Posterior cingulate gyrus (tissue), 11 donors: Measurements from ENCODE around the gene FASN.

Experiments used
- DNase-seq, 10 donors: peaks; one replicate each; pipeline versions ENCODE4 v3.0.0 to v3.0.0-alpha.2; 2020 to 2021; ENCODE audit warnings: mixed read lengths in 3 of 10
- intact Hi-C: fragments of 100-400 bp; cut with DNase I; formaldehyde crosslinking; loops from one replicate; pipeline ENCODE4 v1.15.1; 2023

The FASN gene

DNA sequence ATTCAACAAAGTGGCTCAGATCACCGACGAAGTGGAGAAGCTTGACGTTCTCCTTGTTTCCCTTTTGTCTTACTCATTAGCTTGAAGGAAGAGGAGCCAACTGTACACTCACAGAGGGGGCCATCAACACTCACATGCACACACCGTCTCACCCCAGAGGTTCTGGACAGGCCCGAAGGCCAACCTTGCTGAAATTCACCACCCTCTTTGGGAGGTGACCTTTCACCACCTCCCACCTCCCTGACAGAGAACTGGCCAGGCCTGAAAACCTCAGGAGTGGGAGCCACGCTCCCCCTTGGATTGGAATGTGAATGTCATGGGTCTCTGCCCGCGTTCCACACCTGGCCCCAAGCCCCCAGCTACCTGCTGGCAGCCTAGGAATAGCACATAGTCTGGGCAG, 62.5 kb downstream of the FASN start:
- intact Hi-C loops: no loop called here
- DNase-seq: no peak

DNA sequence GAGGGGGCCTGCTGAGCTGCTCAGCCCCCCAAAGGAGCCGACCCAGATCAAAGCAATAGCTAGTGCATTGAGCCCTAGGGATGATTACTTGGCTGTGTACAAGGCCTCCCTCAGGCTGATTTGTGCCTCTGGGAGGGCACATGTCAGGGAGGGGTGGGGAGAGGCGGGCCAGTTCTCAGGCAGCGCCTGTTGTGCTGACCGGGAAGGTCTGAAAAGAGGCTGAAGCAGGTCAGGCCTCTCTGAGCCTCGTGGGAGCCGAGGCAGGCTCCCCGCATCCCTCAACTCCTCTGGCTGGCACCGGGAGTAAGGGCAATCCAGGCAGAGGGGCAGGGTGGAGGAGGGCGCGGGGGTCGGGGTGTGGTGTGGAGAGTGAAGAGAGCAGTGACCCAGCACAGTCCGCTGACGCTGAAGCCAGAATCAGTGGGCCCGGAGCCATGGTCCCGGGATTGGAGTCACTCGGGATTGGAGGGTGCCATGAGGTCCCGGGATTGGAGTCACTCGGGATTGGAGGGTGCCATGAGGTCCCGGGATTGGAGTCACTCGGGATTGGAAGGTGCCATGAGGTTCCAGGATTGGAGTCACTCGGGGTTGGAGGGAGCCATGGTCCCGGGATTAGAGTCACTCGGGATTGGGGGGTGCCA, 63.5 kb downstream of the FASN start:
- intact Hi-C loops: loop anchor here (5.0 kb wide), 1 partner anchor 63 kb away; the partner anchor contains the start of gene FASN
- no peak for DNase-seq

DNA sequence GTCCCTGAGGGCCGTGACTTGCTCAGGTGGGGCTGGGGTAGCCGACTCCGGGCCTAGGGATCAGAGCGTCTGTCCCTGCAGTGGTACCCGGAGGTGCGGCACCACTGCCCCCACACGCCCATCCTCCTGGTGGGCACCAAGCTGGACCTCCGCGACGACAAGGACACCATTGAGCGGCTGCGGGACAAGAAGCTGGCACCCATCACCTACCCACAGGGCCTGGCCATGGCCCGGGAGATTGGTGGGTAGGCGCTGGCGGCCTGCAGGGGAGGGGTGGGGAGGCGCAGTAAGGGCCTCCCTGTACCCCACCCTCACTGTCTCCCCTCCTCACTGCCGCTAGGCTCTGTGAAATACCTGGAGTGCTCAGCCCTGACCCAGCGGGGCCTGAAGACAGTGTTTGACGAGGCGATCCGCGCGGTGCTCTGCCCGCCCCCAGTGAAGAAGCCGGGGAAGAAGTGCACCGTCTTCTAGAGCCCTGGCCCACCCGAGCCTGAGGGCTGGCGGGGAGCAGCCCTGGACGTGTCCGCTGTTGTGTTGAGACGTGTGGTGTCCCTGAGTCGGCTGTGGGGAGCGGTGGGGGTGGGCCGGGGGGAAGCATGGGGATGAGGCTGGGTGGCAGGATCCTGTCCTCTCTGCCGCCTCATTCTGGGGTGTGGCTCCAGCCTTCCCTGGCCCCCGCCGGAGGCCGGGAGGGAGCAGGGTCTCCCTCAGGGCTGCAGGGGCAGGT, 64.5 kb downstream of the FASN start:
- intact Hi-C loops: loop anchor here (5.0 kb wide), 1 partner anchor 64 kb away; the partner anchor contains the start of gene FASN
- no peak for DNase-seq

DNA sequence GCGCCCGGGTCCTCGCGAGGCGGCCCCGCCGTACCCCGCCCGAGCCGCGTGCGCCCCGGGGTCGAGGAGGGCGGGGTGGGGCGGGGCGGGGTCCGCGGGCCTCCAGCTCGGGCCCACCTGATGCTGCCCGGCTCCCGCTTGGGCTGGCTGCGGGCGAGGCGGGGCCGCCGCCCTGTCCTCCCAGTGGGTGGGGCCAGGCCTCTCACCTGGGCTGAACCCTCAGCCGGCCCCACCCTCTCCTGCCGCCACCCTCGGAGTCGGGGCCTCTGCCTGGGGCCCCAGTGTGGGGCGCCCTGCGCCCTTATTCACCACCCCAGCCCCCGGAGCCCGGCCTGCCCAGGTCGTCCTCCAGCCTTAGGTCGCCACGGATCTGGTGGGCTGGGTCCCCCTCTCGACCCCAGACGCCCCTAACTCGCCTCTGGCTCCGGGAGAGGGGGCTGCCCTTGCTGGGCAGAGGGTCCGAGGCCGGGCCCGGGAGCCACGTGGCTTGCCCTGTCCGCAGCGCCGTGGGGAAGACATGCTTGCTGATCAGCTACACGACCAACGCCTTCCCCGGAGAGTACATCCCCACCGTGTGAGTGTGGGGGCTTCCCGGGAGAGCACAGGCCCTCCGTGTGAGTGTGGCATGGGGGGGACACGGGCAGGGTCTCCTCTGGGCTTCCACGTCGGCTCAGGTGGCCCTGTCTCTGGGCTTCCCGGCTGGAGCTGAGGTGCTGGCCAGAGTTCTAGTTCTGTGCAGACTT, 66.0 kb downstream of the FASN start:
- no peak for DNase-seq
- intact Hi-C loops: loop anchor here (5.0 kb wide), 1 partner anchor 65 kb away; the partner anchor contains the start of gene FASN

DNA sequence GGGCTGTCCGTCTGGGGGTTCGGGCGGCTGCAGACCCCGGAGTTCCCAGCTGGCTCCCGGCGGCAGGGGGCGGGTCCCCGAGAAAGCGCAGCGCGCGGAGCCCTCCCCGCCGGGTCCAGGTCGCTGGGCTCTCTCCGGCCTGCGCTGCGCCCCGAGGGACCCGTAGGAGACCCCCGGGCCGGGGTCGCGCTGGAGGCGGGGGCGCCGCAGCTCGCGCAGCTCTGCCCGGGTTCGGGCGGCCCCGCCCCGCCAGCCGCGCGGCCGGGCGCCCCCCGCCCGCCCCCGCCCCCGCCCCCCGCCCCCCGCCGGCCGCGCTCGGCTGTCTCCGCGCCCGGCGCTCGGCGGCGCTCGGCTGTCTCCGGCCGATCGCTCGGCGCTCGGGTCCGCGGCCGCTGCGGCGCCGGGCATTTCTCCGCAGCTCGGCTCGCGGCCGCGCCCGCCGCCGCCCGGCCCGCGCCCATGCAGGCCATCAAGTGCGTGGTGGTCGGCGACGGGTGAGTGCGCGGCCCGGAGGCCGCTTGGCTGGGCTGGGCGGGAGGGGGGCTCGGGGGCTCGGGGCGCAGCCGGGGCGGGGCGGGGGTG, 66.6 kb downstream of the FASN start, which contains the start of gene RAC3:
Gene RAC3 (plus strand): TSS at position 376 of the 582 bp plus-strand sequence. CDS start 84 bp downstream, at position 460.
- intact Hi-C loops: loop anchor here (5.0 kb wide), 1 partner anchor 66 kb away; the partner anchor contains the start of gene FASN
- no peak for DNase-seq

- DNase-seq: peak; percentile 80 to 98 (median 86)
These were observed 67.3 kb downstream of the FASN start for GRCh38 chr17:82030470-82031302.

DNA sequence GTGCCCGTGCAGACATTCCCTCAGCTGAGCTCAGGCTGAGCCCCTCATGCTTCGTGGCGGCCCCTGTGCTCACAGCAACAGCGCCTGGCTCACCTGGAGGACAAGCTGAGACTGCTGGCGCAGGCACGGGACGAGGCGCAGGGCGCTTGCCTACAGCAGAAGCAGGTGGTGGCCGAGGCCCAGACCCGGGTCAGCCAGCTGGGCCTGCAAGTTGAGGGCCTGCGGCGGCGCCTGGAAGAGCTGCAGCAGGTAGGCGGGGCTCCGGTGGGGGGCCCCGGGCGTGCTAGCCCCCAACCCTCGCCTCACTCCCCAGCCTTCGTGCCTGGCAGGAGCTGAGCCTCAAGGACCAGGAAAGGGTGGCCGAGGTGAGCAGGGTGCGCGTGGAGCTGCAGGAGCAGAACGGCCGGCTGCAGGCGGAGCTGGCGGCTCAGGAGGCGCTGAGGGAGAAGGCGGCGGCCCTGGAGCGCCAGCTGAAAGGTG, 68.0 kb downstream of the FASN start:
- no peak for DNase-seq
- intact Hi-C loops: loop anchor here (1.0 to 5.0 kb wide), 2 partner anchors 67 to 124 kb away; partner anchors contain the start of gene FASN

More at GRCh38 chr17:82030470-82031302, 67.3 kb downstream of the FASN start:
- intact Hi-C loops: loop anchor here (1.0 to 5.0 kb wide), 2 partner anchors 67 to 124 kb away; partner anchors contain the start of gene FASN

DNA sequence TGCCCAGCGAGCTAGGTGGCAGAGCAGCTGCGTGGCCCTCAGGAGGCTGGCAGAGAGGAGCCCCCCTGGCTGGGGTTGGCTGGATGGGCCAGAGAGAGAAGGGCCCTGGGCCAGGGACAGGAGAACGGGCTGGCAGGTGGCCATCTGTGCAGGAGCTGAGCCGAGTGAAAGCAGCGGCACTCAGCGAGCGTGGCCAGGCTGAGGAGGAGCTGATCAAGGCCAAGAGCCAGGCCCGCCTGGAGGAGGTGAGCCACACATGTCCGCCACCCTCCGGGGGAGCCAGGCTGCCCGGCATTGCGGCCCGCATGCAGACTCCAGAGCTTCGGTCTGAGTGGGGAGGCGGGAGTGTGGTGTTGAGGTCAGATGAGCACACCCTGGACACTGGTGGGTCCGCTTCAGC, 68.6 kb downstream of the FASN start:
- intact Hi-C loops: no loop called here
- no peak for DNase-seq

GRCh38 chr17:82028966-82029365, 69.1 kb downstream of the FASN start:
- DNase-seq: no peak
- intact Hi-C loops: no loop called here
